Measurements from ENCODE around the gene SMPX.

- TF ChIP-seq CTCF (conservative IDR thresholded peaks at IDR 0.05; ENCODE audit: low read length) (no peak), EZH2phosphoT487 (IDR thresholded peaks at IDR 0.05; ENCODE audit: borderline replicate concordance, low read depth, low read length) (no peak)
Observed at GRCh38 chrX:21683941-21684340, 74.0 kb downstream of the SMPX start.
